Hepatocyte (in vitro differentiated cells): Measurements from ENCODE around the gene LRRD1.
"Not testable (repeated sequence)": the region's sequence is repeated elsewhere in the genome, so short reads cannot be mapped to it uniquely, and the experiment has no call there.

ENCODE experiments used
- CTCF ChIP-seq: fragments of 200-600 bp; sonication (generic); IDR thresholded peaks from 2 replicates; pipeline ENCODE4 v1.5.1; 2016; ENCODE audit warnings: antibody characterized with exemption, mild to moderate bottlenecking; ENCODE audit not compliant: poor library complexity
- EZH2 ChIP-seq: fragments of 200-600 bp; sonication (generic); IDR thresholded peaks from 2 replicates; pipeline ENCODE4 v1.6.1; 2016; ENCODE audit warnings: antibody characterized with exemption, mild to moderate bottlenecking, borderline replicate concordance

GRCh38 chr7:92143192-92143880 is 35.6 kb downstream of the LRRD1 start:
- TF ChIP-seq CTCF, EZH2: not testable (repeated sequence)
